Neural progenitor cell (in vitro differentiated cells): Measurements from ENCODE around the gene NDUFS6.

ENCODE experiments used
- EZH2 ChIP-seq: fragments of 200-600 bp; sonication (generic); IDR thresholded peaks from 2 replicates; pipeline ENCODE4 v1.6.1; 2017; ENCODE audit warnings: antibody characterized with exemption, mild to moderate bottlenecking, moderate library complexity
- EZH2phosphoT487 ChIP-seq: fragments of 200-600 bp; sonication (generic); IDR thresholded peaks from 2 replicates; pipeline ENCODE4 v1.6.1; 2017; ENCODE audit warnings: antibody characterized with exemption
- TF ChIP-seq, protein P1 (sequence below): fragments of 200-600 bp; sonication (generic); IDR thresholded peaks from 2 replicates; pipeline ENCODE4 v1.5.1; 2017; ENCODE audit warnings: antibody characterized with exemption, mild to moderate bottlenecking

- TF ChIP-seq, protein P1, sequence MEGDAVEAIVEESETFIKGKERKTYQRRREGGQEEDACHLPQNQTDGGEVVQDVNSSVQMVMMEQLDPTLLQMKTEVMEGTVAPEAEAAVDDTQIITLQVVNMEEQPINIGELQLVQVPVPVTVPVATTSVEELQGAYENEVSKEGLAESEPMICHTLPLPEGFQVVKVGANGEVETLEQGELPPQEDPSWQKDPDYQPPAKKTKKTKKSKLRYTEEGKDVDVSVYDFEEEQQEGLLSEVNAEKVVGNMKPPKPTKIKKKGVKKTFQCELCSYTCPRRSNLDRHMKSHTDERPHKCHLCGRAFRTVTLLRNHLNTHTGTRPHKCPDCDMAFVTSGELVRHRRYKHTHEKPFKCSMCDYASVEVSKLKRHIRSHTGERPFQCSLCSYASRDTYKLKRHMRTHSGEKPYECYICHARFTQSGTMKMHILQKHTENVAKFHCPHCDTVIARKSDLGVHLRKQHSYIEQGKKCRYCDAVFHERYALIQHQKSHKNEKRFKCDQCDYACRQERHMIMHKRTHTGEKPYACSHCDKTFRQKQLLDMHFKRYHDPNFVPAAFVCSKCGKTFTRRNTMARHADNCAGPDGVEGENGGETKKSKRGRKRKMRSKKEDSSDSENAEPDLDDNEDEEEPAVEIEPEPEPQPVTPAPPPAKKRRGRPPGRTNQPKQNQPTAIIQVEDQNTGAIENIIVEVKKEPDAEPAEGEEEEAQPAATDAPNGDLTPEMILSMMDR: no peak
- TF ChIP-seq EZH2: no peak
- no peak for TF ChIP-seq EZH2phosphoT487
Observed at GRCh38 chr5:1789834-1790471, 11.3 kb upstream of the NDUFS6 start.
